HepG2 (cell line): ENCODE results near the gene THSD8. TPM values are rescaled to one million over a fixed set of nuclear protein-coding genes. Genes with fewer than 3 reads are reported as not detected.

Experiments
- ATF1 ChIP-seq: IDR thresholded peaks from 2 replicates; pipeline ENCODE4 v1.6.1; 2016; ENCODE audit warnings: mild to moderate bottlenecking, control low read depth
- CSRNP2 ChIP-seq: sonication (generic); formaldehyde crosslinking; conservative IDR thresholded peaks from 2 replicates; pipeline ENCODE4 v1.8.0; 2022; ENCODE audit warnings: low read depth, missing genetic modification reagents
- E2F2 ChIP-seq: sonication (generic); formaldehyde crosslinking; IDR thresholded peaks from 2 replicates; pipeline ENCODE4 v1.4.0; 2020; ENCODE audit warnings: missing genetic modification reagents, borderline replicate concordance
- HOXA3 ChIP-seq: sonication (generic); formaldehyde crosslinking; IDR thresholded peaks from 2 replicates; pipeline ENCODE4 v1.5.0; 2020; ENCODE audit warnings: missing genetic modification reagents
- SNAPC4 ChIP-seq: sonication (generic); formaldehyde crosslinking; IDR thresholded peaks from 2 replicates; pipeline ENCODE4 v1.4.0; 2020; ENCODE audit warnings: mild to moderate bottlenecking, missing genetic modification reagents
- SPEN ChIP-seq: sonication (generic); formaldehyde crosslinking; IDR thresholded peaks from 2 replicates; pipeline ENCODE4 v1.5.1; 2020; ENCODE audit warnings: low read depth, mild to moderate bottlenecking, missing genetic modification reagents
- STAG1 ChIP-seq: sonication (generic); formaldehyde crosslinking; IDR thresholded peaks from 2 replicates; pipeline ENCODE4 v1.4.0; 2020; ENCODE audit warnings: missing genetic modification reagents
- TBX2 ChIP-seq: sonication (generic); formaldehyde crosslinking; IDR thresholded peaks from 2 replicates; pipeline ENCODE4 v1.5.0; 2020; ENCODE audit warnings: missing genetic modification reagents, mild to moderate bottlenecking, borderline replicate concordance
- TFDP2 ChIP-seq: sonication (generic); formaldehyde crosslinking; IDR thresholded peaks from 2 replicates; pipeline ENCODE4 v1.4.0; 2020; ENCODE audit warnings: missing genetic modification reagents
- TRAFD1 ChIP-seq: sonication (generic); formaldehyde crosslinking; IDR thresholded peaks from 2 replicates; pipeline ENCODE4 v1.5.1; 2020; ENCODE audit warnings: missing genetic modification reagents, mild to moderate bottlenecking, borderline replicate concordance
- ZBED4 ChIP-seq: sonication (generic); formaldehyde crosslinking; IDR thresholded peaks from 2 replicates; pipeline ENCODE4 v1.4.0; 2020; ENCODE audit warnings: missing genetic modification reagents, borderline replicate concordance
- ZNF572 ChIP-seq: sonication (generic); formaldehyde crosslinking; IDR thresholded peaks from 2 replicates; pipeline ENCODE4 v1.5.1; 2020; ENCODE audit warnings: mild to moderate bottlenecking, missing genetic modification reagents
- polyA plus RNA-seq, 8 experiments: library from polyadenylated mRNA; depleted of rRNA in 3 of 8; stranded (reverse) in 7 of 8; unstranded in 1 of 8; fragments of >200 nt; fragmentation: Illumina TruSeq in 4 of 8; extraction: Trizol in 4 of 8; gene quantifications; 2 replicates each; pipeline versions ENCODE4 v1.2.1 to v1.2.3, GENCODE V29; 2011 to 2016; ENCODE audit warnings: low read depth in 4 of 8, missing spikeins in 1 of 8, mixed read lengths in 1 of 8; ENCODE audit not compliant: insufficient read depth in 1 of 8
- total RNA-seq, 5 experiments: library from RNA; depleted of rRNA; stranded (reverse); fragments of >200 nt; fragmentation: Illumina TruSeq; extraction: Trizol; gene quantifications; 2 replicates each; pipeline ENCODE4 v1.2.3, GENCODE V29; 2016; ENCODE audit warnings: low read depth in 1 of 5

Gene THSD8
- total and polyA plus RNA-seq, 2 of the 13 experiments (the other 11 are each of a cell fraction or from before 2014, with no cell fraction given): 4.8 to 14.9 TPM

GRCh38 chr19:12796146-12797071, 5.5 kb upstream of the THSD8 start (continued):
- TF ChIP-seq SNAPC4: no peak
- no peak for TF ChIP-seq CSRNP2
- no peak for TF ChIP-seq ZBED4 (CRISPR knock-in tag)
- no peak for TF ChIP-seq ATF1 (CRISPR knock-in tag)
- no peak; the same call in 1 of the 2 replicates for TF ChIP-seq TRAFD1 (CRISPR knock-in tag)
- peak; percentile 60; the same call in 1 of the 2 replicates for TF ChIP-seq SPEN
- TF ChIP-seq TBX2 (CRISPR knock-in tag): peak; percentile 56
- TF ChIP-seq TFDP2 (CRISPR knock-in tag): no peak
- TF ChIP-seq E2F2: no peak
- TF ChIP-seq STAG1 (CRISPR knock-in tag): peak; percentile 98
- TF ChIP-seq ZNF572 (CRISPR knock-in tag): no peak
- 0 out of 2 replicates have a peak, but pooled peaks have one; percentile 27 for TF ChIP-seq HOXA3
